IMR-90 (cell line): ENCODE measurements around the gene C1orf159. TPM values are rescaled to one million over a fixed set of nuclear protein-coding genes. Genes with fewer than 3 reads are reported as not detected.

ENCODE experiments used
- ATAC-seq: fragments of 200-7000 bp; cut with Tn5 transposase; 2 replicates; pipeline ENCODE4 v1.9.1; 2020; ENCODE audit warnings: low read depth, mild to moderate bottlenecking, moderate library complexity
- BruUV-seq: library from RNA; stranded (reverse); fragments of 400-500 nt; replicated peaks from 2 replicates; lab custom pipeline; 2021; lab: Mats Ljungman, UMichigan
- CTCF ChIA-PET: fragments of 300-600 bp; formaldehyde crosslinking; extraction: SDS; loops from one replicate; lab custom pipeline; 2021; ENCODE audit warnings: antibody characterized with exemption; lab: Yijun Ruan, JAX
- POLR2A ChIA-PET: fragments of 300-600 bp; sonication (Branson Sonifier 250); formaldehyde crosslinking; loops from one replicate; lab custom pipeline; 2022; ENCODE audit warnings: antibody characterized with exemption; ENCODE audit not compliant: unreplicated experiment; lab: Charles Lee
- DNase-seq: peaks from one replicate; pipeline ENCODE4 v3.0.0; 2013
- H2AFZ ChIP-seq: replicated peaks from 2 replicates; pipeline ENCODE3; 2013; ENCODE audit warnings: low read length, mild to moderate bottlenecking; ENCODE audit not compliant: poor library complexity
- H2AK5ac ChIP-seq: 2 replicates; pipeline ENCODE4 v1.6.1; 2013; ENCODE audit warnings: low read depth, low read length, inconsistent platforms
- H2AK9ac ChIP-seq: replicated peaks from 2 replicates; pipeline ENCODE3; 2013; ENCODE audit warnings: mild to moderate bottlenecking, low read depth, low read length, moderate library complexity; ENCODE audit not compliant: poor library complexity
- H2BK120ac ChIP-seq: 2 replicates; pipeline ENCODE4 v1.6.1; 2013; ENCODE audit warnings: low read depth, low read length, inconsistent platforms
- H2BK15ac ChIP-seq: 3 replicates; pipeline ENCODE4 v1.6.1; 2013; ENCODE audit warnings: low read depth, low read length, inconsistent platforms
- H2BK20ac ChIP-seq: 2 replicates; pipeline ENCODE4 v1.6.1; 2013; ENCODE audit warnings: low read depth, mild to moderate bottlenecking, inconsistent platforms, low read length, moderate library complexity
- H2BK5ac ChIP-seq: 2 replicates; pipeline ENCODE4 v1.6.1; 2013; ENCODE audit warnings: mild to moderate bottlenecking, low read depth, low read length, inconsistent platforms; ENCODE audit not compliant: poor library complexity, severe bottlenecking
- H3K14ac ChIP-seq: replicated peaks from 2 replicates; pipeline ENCODE4 v1.6.1; 2013; ENCODE audit warnings: low read depth, low read length, inconsistent platforms
- H3K18ac ChIP-seq: 2 replicates; pipeline ENCODE4 v1.6.1; 2013; ENCODE audit warnings: low read depth, low read length, control low read depth
- H3K23ac ChIP-seq: 2 replicates; pipeline ENCODE4 v1.6.1; 2013; ENCODE audit warnings: low read depth, low read length, inconsistent platforms
- H3K27ac ChIP-seq: 2 replicates; pipeline ENCODE4 v1.5.1; 2013; ENCODE audit warnings: mild to moderate bottlenecking, control low read depth, low read length; ENCODE audit not compliant: insufficient read depth
- H3K27me3 ChIP-seq: 2 replicates; pipeline ENCODE4 v1.6.1; 2013; ENCODE audit warnings: low read length; ENCODE audit not compliant: control insufficient read depth, insufficient read depth
- H3K36me3 ChIP-seq: 2 replicates; pipeline ENCODE4 v1.6.1; 2013; ENCODE audit warnings: low read length, mixed read lengths; ENCODE audit not compliant: control insufficient read depth, insufficient read depth
- H3K4ac ChIP-seq: 2 replicates; pipeline ENCODE4 v1.6.1; 2013; ENCODE audit warnings: low read depth, low read length, inconsistent platforms
- H3K4me1 ChIP-seq: 2 replicates; pipeline ENCODE4 v1.6.1; 2013; ENCODE audit warnings: low read length, mixed read lengths; ENCODE audit not compliant: control insufficient read depth, insufficient read depth
- H3K4me2 ChIP-seq: 2 replicates; pipeline ENCODE4 v1.6.1; 2013; ENCODE audit warnings: low read depth, mild to moderate bottlenecking, control low read depth, low read length, moderate library complexity
- H3K4me3 ChIP-seq: 2 replicates; pipeline ENCODE4 v1.5.1; 2013; ENCODE audit warnings: low read depth, mild to moderate bottlenecking, control low read depth, low read length, moderate library complexity; ENCODE audit not compliant: insufficient read depth
- H3K56ac ChIP-seq: 2 replicates; pipeline ENCODE4 v1.6.1; 2013; ENCODE audit warnings: low read length, inconsistent platforms; ENCODE audit not compliant: insufficient read depth; ENCODE audit errors: extremely low read depth
- H3K79me1 ChIP-seq, 2 experiments: 2 replicates each; pipeline ENCODE4 v1.6.1; 2013; ENCODE audit warnings: low read length in 2 of 2, inconsistent platforms in 1 of 2, low read depth in 1 of 2
- H3K9ac ChIP-seq: 2 replicates; pipeline ENCODE4 v1.6.1; 2013; ENCODE audit warnings: low read depth, low read length, control low read depth
- H3K9me1 ChIP-seq: 2 replicates; pipeline ENCODE4 v1.6.1; 2013; ENCODE audit warnings: low read length, inconsistent platforms; ENCODE audit not compliant: insufficient read depth
- H3K9me3 ChIP-seq: 2 replicates; pipeline ENCODE4 v1.6.1; 2013; ENCODE audit warnings: low read length; ENCODE audit not compliant: control insufficient read depth, insufficient read depth
- H4K20me1 ChIP-seq: 2 replicates; pipeline ENCODE4 v1.6.1; 2013; ENCODE audit warnings: low read length, inconsistent platforms; ENCODE audit not compliant: insufficient read depth
- H4K5ac ChIP-seq: 2 replicates; pipeline ENCODE4 v1.6.1; 2013; ENCODE audit warnings: mild to moderate bottlenecking, low read depth, low read length, control low read depth
- H4K8ac ChIP-seq, 2 experiments: 2 replicates each; pipeline ENCODE4 v1.6.1; 2013; ENCODE audit warnings: low read depth in 2 of 2, low read length in 2 of 2, control low read depth in 1 of 2, inconsistent platforms in 1 of 2
- H4K91ac ChIP-seq: 2 replicates; pipeline ENCODE4 v1.6.1; 2013; ENCODE audit warnings: low read depth, low read length, inconsistent platforms; ENCODE audit not compliant: insufficient read depth
- CEBPB ChIP-seq: IDR thresholded peaks from 2 replicates; pipeline ENCODE4 v1.6.1; 2012; ENCODE audit warnings: low read depth, low read length, improper control_type of control experiment
- CHD1 ChIP-seq: IDR thresholded peaks from 2 replicates; pipeline ENCODE4 v1.6.1; 2012; ENCODE audit warnings: low read depth, low read length, improper control_type of control experiment
- CTCF ChIP-seq: conservative IDR thresholded peaks from 2 replicates; pipeline ENCODE4 v1.5.1; 2012; ENCODE audit warnings: mild to moderate bottlenecking, low read depth, low read length, improper control_type of control experiment
- MAZ ChIP-seq: IDR thresholded peaks from 2 replicates; pipeline ENCODE4 v1.6.1; 2012; ENCODE audit warnings: low read depth, mild to moderate bottlenecking, low read length, improper control_type of control experiment, moderate library complexity, borderline replicate concordance
- MXI1 ChIP-seq: IDR thresholded peaks from 2 replicates; pipeline ENCODE4 v1.6.1; 2012; ENCODE audit warnings: low read depth, mild to moderate bottlenecking, low read length, moderate library complexity, borderline replicate concordance
- RAD21 ChIP-seq: IDR thresholded peaks from 2 replicates; pipeline ENCODE4 v1.6.1; 2012; ENCODE audit warnings: low read length, improper control_type of control experiment
- RCOR1 ChIP-seq: IDR thresholded peaks from 2 replicates; pipeline ENCODE4 v1.6.1; 2012; ENCODE audit warnings: mild to moderate bottlenecking, low read length, improper control_type of control experiment; ENCODE audit not compliant: insufficient replicate concordance
- RFX5 ChIP-seq: IDR thresholded peaks from 2 replicates; pipeline ENCODE4 v1.8.0; 2012; ENCODE audit warnings: low read depth, mild to moderate bottlenecking, low read length, moderate library complexity
- SMC3 ChIP-seq: fragments of 150-350 bp; IDR thresholded peaks from 2 replicates; pipeline ENCODE4 v1.6.1; 2016; ENCODE audit warnings: low read depth, mild to moderate bottlenecking, antibody characterized with exemption, low read length, moderate library complexity
- WGBS, 2 experiments: methylation state at CpG; one replicate each; pipeline versions ENCODE4 v1.1.5 to v1.1.7; 2013; ENCODE audit warnings: missing lambda C conversion rate in 2 of 2; ENCODE audit not compliant: insufficient read length in 1 of 2; ENCODE audit errors: extremely low coverage in 2 of 2; 5-methylcytosine and 5-hydroxymethylcytosine counted together
- dilution Hi-C: fragments of 300-500 bp; cut with HindIII; formaldehyde crosslinking; loops from one replicate; pipeline ENCODE4 v1.14.3; 2018; ENCODE audit warnings: low sequenced_read_pairs; ENCODE audit not compliant: unreplicated experiment
- in situ Hi-C: fragments of 300-500 bp; cut with MboI; formaldehyde crosslinking; loops from 3 replicates; pipeline ENCODE4 v1.14.3; 2019; ENCODE audit warnings: low sequenced_read_pairs, inconsistent platforms, mixed read lengths
- intact Hi-C: fragments of 100-400 bp; cut with micrococcal nuclease; formaldehyde crosslinking; loops from 2 replicates; pipeline ENCODE4 v1.10.0; 2022
- polyA plus RNA-seq, 3 experiments: library from polyadenylated mRNA; depleted of rRNA; stranded (reverse); fragments of >200 nt; gene quantifications; 2 replicates each; pipeline ENCODE4 v1.2.3, GENCODE V29; 2012; ENCODE audit warnings: low replicate concordance in 1 of 3
- total RNA-seq: library from RNA; depleted of rRNA; stranded (reverse); fragments of >200 nt; gene quantifications from 2 replicates; pipeline ENCODE4 v1.2.3, GENCODE V29; 2012

Gene C1orf159
- total and polyA plus RNA-seq, 2 of the 4 experiments (the other 2 are of a cell fraction), result 2.9 to 12.6 TPM

GRCh38 chr1:1062348-1063163 lies 53.3 kb downstream of the C1orf159 start:
- no peak overlapping the region for H3K9ac ChIP-seq
- no peaks in the 10 kb centered on the region for H3K36me3 ChIP-seq
- in situ Hi-C loops, result no loop called here

More at GRCh38 chr1:1062348-1063163, 53.3 kb downstream of the C1orf159 start:
- Histone ChIP-seq H4K20me1 (no peaks in the 10 kb centered on the region), H3K4ac (peak overlapping the region; percentile 19; the same call in 1 of the 2 replicates), H3K18ac (no peak overlapping the region), H2BK20ac (peak overlapping the region; percentile 43; the same call in 1 of the 2 replicates), H2BK120ac (no peak overlapping the region), H3K23ac (no peak overlapping the region), H2BK5ac (no peak overlapping the region), H4K5ac (no peak overlapping the region), H3K56ac (no peak overlapping the region), H2AK5ac (peak overlapping the region; percentile 100), H3K79me1 (0 out of 4 replicates have a peak, but pooled peaks cover 0 to 4% of the 10 kb centered on the region in 2 experiments), H3K14ac (no peak overlapping the region), H3K9me1 (0 out of 2 replicates have a peak, but pooled peaks cover 4% of the 10 kb centered on the region), H3K4me2 (no peak overlapping the region), H2BK15ac (no peak overlapping the region), H2AFZ (peak overlapping the region; percentile 65), H3K27me3 (peaks cover 4% of the 10 kb centered on the region; the same call in 1 of the 2 replicates), H2AK9ac (peak overlapping the region; percentile 96), H4K91ac (no peak overlapping the region; the same call in 1 of the 2 replicates), H3K4me1 (peaks cover 13% of the 10 kb centered on the region), H3K9me3 (no peaks in the 10 kb centered on the region), H3K27ac (no peak overlapping the region; the same call in 1 of the 2 replicates), H4K8ac (no peak overlapping the region), H3K4me3 (no peak overlapping the region)
- ChIA-PET POLR2A (no interaction called here), CTCF (interaction anchor here (2.3 kb wide), 1 partner anchor 78 kb away, joined by 9 read pairs; no protein-coding TSS in a partner anchor)
- BruUV-seq, result no TSS peak
- 48% methylated on average over 11 of the region's 29 CpGs; no CpG with 5 or more reads in 1 of the 2 experiments for WGBS, 2 experiments
- intact Hi-C loops (loop anchor here (1.0 kb wide), 1 partner anchor 78 kb away; no protein-coding TSS in a partner anchor), dilution Hi-C loops (no loop called here)
- TF ChIP-seq CHD1, result no peak
- TF ChIP-seq MXI1, result no peak
- no peak for TF ChIP-seq CTCF
- TF ChIP-seq RCOR1, result no peak
- no peak for TF ChIP-seq MAZ
- no peak for TF ChIP-seq SMC3
- TF ChIP-seq RAD21, result no peak
- no peak for TF ChIP-seq RFX5
- TF ChIP-seq CEBPB, result no peak
- ATAC-seq (no peak), DNase-seq (peak; percentile 18)
